22Rv1 (cell line): ENCODE results near the gene TMEM255B.

Experiments used
- H3K27ac ChIP-seq: fragments of 450-650 bp; 2 replicates; pipeline ENCODE4 v1.5.1; 2017
- CTCF ChIP-seq: fragments of 450-650 bp; IDR thresholded peaks from 2 replicates; pipeline ENCODE4 v1.5.1; 2017; ENCODE audit warnings: mild to moderate bottlenecking
- ZFX ChIP-seq: fragments of 450-650 bp; IDR thresholded peaks from 2 replicates; pipeline ENCODE4 v1.6.1; 2017; ENCODE audit warnings: antibody characterized with exemption, borderline replicate concordance

Gene TMEM255B

GRCh38 chr13:113855012-113855921, 96.2 kb downstream of the TMEM255B start:
- H3K27ac ChIP-seq = no peak overlapping the region
- TF ChIP-seq CTCF (no peak), ZFX (no peak)

- H3K27ac ChIP-seq = no peak overlapping the region
- no peak for TF ChIP-seq CTCF
These were observed 97.1 kb downstream of the TMEM255B start for GRCh38 chr13:113855931-113856715.

GRCh38 chr13:113856716-113857065, 97.7 kb downstream of the TMEM255B start:
- no peak for TF ChIP-seq CTCF
- no peak for TF ChIP-seq ZFX
- no peak overlapping the region for H3K27ac ChIP-seq

- no peak for TF ChIP-seq ZFX
- TF ChIP-seq CTCF = no peak
- no peak overlapping the region for H3K27ac ChIP-seq
These were observed 98.6 kb downstream of the TMEM255B start for GRCh38 chr13:113857531-113858195.

- TF ChIP-seq ZFX (no peak), CTCF (no peak)
- H3K27ac ChIP-seq = no peak overlapping the region
These were observed 100.5 kb downstream of the TMEM255B start for GRCh38 chr13:113859311-113860050.

GRCh38 chr13:113860051-113860664, 101.1 kb downstream of the TMEM255B start:
- H3K27ac ChIP-seq = no peak overlapping the region
- TF ChIP-seq CTCF (no peak), ZFX (no peak)
